Stimulated activated CD4-positive, alpha-beta T cell treated with anti-CD3 and anti-CD28 coated beads, TNF-alpha, amount 100 ng/mL, for 48 hours (primary cell): ENCODE data around the gene TLL1.

Experiments used
- DNase-seq, 3 donors: peaks; one replicate each; pipeline ENCODE4 v3.0.0-alpha.2; 2020; ENCODE audit warnings: low read depth in 3 of 3

The TLL1 gene

GRCh38 chr4:165894159-165894558 is 21.1 kb downstream of the TLL1 start:
- no peak for DNase-seq

GRCh38 chr4:165905405-165906027 is 32.5 kb downstream of the TLL1 start:
- no peak for DNase-seq

- no peak for DNase-seq
These were observed 33.2 kb downstream of the TLL1 start for GRCh38 chr4:165906272-165906671.

- DNase-seq, result no peak
These were observed 36.9 kb downstream of the TLL1 start for GRCh38 chr4:165909947-165910346.

GRCh38 chr4:165915215-165915614 is 42.2 kb downstream of the TLL1 start:
- no peak for DNase-seq

GRCh38 chr4:165921546-165921945 is 48.5 kb downstream of the TLL1 start:
- DNase-seq, result no peak

- no peak for DNase-seq
These were observed 49.7 kb downstream of the TLL1 start for GRCh38 chr4:165922747-165923146.

- DNase-seq, result no peak
These were observed 53.3 kb downstream of the TLL1 start for GRCh38 chr4:165926307-165926706.

GRCh38 chr4:165927366-165927765 is 54.3 kb downstream of the TLL1 start:
- DNase-seq, result no peak

GRCh38 chr4:165927815-165928214 is 54.8 kb downstream of the TLL1 start:
- no peak for DNase-seq

GRCh38 chr4:165928601-165929000 is 55.6 kb downstream of the TLL1 start:
- no peak for DNase-seq

GRCh38 chr4:165929662-165930061 is 56.6 kb downstream of the TLL1 start:
- DNase-seq, result no peak

GRCh38 chr4:165931741-165932140 is 58.7 kb downstream of the TLL1 start:
- DNase-seq, result no peak

- no peak for DNase-seq
These were observed 71.9 kb downstream of the TLL1 start for GRCh38 chr4:165944900-165945299.

- DNase-seq, result no peak
These were observed 73.0 kb downstream of the TLL1 start for GRCh38 chr4:165945991-165946390.

- DNase-seq, result no peak
These were observed 74.0 kb downstream of the TLL1 start for GRCh38 chr4:165947019-165947418.

- DNase-seq, result no peak
These were observed 80.1 kb downstream of the TLL1 start for GRCh38 chr4:165953181-165953580.

GRCh38 chr4:165963621-165964020 is 90.6 kb downstream of the TLL1 start:
- no peak for DNase-seq

GRCh38 chr4:165964591-165964990 is 91.6 kb downstream of the TLL1 start:
- no peak for DNase-seq

- no peak for DNase-seq
These were observed 92.5 kb downstream of the TLL1 start for GRCh38 chr4:165965503-165965902.

- DNase-seq, result no peak
These were observed 93.8 kb downstream of the TLL1 start for GRCh38 chr4:165966833-165967232.

GRCh38 chr4:165967486-165967885 is 94.4 kb downstream of the TLL1 start:
- DNase-seq, result no peak

- no peak for DNase-seq
These were observed 97.8 kb downstream of the TLL1 start for GRCh38 chr4:165970703-165971420.

- DNase-seq, result no peak
These were observed 98.4 kb downstream of the TLL1 start for GRCh38 chr4:165971446-165971845.
